ENCODE data around the gene SIL1.

DNA sequence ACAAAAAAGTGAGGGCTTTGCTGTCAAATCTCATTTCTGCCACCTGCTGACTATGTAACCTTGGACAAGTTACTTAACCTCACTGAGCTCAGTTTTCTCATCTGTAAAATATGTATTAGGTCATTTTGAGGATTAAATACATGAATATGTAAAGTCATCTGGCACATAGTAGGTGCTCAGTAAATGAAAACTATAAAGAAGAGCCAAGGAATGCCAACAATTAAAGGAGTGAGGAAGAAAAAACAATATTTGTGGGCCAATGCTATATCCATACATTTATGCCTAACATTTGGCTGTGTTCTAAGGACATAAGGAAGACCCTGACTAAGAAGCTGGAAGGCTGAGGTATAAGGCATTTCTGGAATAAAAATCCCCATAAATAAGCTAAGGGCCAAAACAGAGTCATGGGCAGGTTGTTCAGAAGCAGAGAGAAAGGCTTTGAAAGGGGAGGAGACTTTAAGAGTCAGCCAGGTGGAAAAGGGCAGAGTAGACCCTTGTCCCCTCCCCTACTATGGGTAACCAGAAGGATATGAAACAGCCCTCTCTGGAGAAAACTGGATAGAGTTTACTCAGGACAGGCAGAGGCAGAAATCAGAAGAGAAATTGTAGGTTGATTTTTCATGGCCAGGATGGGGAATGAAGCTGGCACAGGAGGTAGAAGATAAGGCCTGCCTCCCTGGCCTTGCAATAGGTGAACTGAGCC lies 47.6 kb upstream of the SIL1 start:
- TF ChIP-seq POLR2A (IDR thresholded peaks at IDR 0.05): no peak
- TF ChIP-seq, protein P1, sequence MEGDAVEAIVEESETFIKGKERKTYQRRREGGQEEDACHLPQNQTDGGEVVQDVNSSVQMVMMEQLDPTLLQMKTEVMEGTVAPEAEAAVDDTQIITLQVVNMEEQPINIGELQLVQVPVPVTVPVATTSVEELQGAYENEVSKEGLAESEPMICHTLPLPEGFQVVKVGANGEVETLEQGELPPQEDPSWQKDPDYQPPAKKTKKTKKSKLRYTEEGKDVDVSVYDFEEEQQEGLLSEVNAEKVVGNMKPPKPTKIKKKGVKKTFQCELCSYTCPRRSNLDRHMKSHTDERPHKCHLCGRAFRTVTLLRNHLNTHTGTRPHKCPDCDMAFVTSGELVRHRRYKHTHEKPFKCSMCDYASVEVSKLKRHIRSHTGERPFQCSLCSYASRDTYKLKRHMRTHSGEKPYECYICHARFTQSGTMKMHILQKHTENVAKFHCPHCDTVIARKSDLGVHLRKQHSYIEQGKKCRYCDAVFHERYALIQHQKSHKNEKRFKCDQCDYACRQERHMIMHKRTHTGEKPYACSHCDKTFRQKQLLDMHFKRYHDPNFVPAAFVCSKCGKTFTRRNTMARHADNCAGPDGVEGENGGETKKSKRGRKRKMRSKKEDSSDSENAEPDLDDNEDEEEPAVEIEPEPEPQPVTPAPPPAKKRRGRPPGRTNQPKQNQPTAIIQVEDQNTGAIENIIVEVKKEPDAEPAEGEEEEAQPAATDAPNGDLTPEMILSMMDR (IDR thresholded peaks at IDR 0.05): no peak
- no peak for TF ChIP-seq POLR2AphosphoS5 (IDR thresholded peaks at IDR 0.05)
